ENCODE measurements around the gene GUCY1B1.

GRCh38 chr4:155853189-155853588 is 94.4 kb downstream of the GUCY1B1 start:
- TF ChIP-seq CTCF (IDR thresholded peaks at IDR 0.05) (no peak), POLR2A (IDR thresholded peaks at IDR 0.05) (no peak)
